SJCRH30 (cell line): ENCODE results near the gene TP53TG5. TPM values are rescaled to one million over a fixed set of nuclear protein-coding genes. Genes with fewer than 3 reads are reported as not detected.
A peak's percentile ranks its signal among the peaks of the same experiment; 100 is the strongest.

Source experiments
- DNase-seq, 2 experiments: peaks; one replicate each; pipeline ENCODE4 v3.0.0-alpha.2; 2015 to 2020
- H3K27ac ChIP-seq: fragments of 250-450 bp; sonication (Bioruptor Pico); 2 replicates; pipeline ENCODE4 v1.5.1; 2020; ENCODE audit warnings: mild to moderate bottlenecking, moderate library complexity
- H3K27me3 ChIP-seq: fragments of 250-450 bp; sonication (Bioruptor Pico); 2 replicates; pipeline ENCODE4 v1.5.1; 2020; ENCODE audit warnings: mild to moderate bottlenecking, moderate library complexity
- H3K36me3 ChIP-seq: fragments of 250-450 bp; sonication (Bioruptor Pico); 2 replicates; pipeline ENCODE4 v1.5.1; 2020; ENCODE audit warnings: mild to moderate bottlenecking, moderate library complexity
- H3K4me1 ChIP-seq: fragments of 250-450 bp; sonication (Bioruptor Pico); 2 replicates; pipeline ENCODE4 v1.5.1; 2020; ENCODE audit warnings: mild to moderate bottlenecking, moderate library complexity
- H3K4me3 ChIP-seq: fragments of 250-450 bp; sonication (Bioruptor Pico); 2 replicates; pipeline ENCODE4 v1.5.1; 2020; ENCODE audit warnings: mild to moderate bottlenecking, moderate library complexity
- H3K9me3 ChIP-seq: fragments of 250-450 bp; sonication (Bioruptor Pico); replicated peaks from 2 replicates; pipeline ENCODE4 v1.5.1; 2020; ENCODE audit warnings: mild to moderate bottlenecking, moderate library complexity
- total RNA-seq: library from RNA; depleted of rRNA; stranded (reverse); fragments of >200 nt; shearing (Covaris generic); gene quantifications from 2 replicates; pipeline ENCODE4 v1.2.3, GENCODE V29; 2014

Gene TP53TG5
- total RNA-seq, 1 experiment from 2014 or later = not detected

- no peaks in the 10 kb centered on the region; the same call in 1 of the 2 replicates for H3K27me3 ChIP-seq
- no peak overlapping the region for H3K4me3 ChIP-seq
- H3K27ac ChIP-seq = no peak overlapping the region
These were observed 30.6 kb upstream of the TP53TG5 start for GRCh38 chr20:45408646-45409213.

DNA sequence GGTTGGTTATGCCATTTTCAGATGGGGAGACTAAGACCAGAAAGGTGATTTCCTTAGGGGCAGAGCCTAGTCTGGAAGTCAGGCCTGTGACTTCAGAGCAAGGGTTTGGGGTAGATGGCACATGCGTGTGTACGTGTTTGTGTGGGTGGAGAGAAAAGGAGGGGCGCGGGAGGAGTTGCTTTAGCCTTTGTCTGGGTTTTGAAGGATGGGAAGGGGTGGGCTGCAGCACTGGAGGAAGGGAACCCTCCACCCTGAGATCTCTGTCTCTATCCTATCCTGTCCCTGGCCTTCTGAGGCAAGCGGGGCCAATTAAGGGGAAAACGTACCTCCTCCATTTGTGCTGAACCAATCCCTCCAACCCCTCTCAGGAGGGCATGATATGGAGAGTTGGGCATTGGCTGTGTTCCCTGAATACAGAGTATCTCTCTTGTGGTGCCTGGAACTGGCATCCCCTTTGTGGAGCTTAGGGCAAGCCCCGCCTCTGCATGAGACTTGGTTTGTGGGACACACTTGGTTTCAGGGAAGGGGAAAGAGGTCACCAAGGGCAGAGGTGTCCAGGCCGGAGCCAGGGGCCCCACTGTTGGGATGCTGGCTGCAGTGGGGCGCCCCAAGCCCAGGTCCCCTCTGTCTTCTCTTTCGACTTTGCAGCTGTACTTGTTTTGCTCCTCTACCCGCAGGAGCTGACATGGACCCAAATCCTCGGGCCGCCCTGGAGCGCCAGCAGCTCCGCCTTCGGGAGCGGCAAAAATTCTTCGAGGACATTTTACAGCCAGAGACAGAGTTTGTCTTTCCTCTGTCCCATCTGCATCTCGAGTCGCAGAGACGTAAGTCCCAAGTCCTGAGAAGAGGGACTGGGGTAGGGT lies 29.9 kb upstream of the TP53TG5 start, which contains the start of gene DBNDD2:
Gene DBNDD2, plus strand, starts transcription at position 507 of the 863 bp plus-strand sequence. Its CDS starts 179 bp downstream, at position 686.
- no peak within 1 kb of the TSS for H3K27ac ChIP-seq
- peak within 1 kb of the TSS; percentile 62 for H3K4me3 ChIP-seq

More at GRCh38 chr20:45408646-45409213, 30.6 kb upstream of the TP53TG5 start:
- Histone ChIP-seq H3K36me3 (no peaks in the 10 kb centered on the region), H3K4me1 (no peaks in the 10 kb centered on the region), H3K9me3 (no peaks in the 10 kb centered on the region)
- DNase-seq = no peak

DNA sequence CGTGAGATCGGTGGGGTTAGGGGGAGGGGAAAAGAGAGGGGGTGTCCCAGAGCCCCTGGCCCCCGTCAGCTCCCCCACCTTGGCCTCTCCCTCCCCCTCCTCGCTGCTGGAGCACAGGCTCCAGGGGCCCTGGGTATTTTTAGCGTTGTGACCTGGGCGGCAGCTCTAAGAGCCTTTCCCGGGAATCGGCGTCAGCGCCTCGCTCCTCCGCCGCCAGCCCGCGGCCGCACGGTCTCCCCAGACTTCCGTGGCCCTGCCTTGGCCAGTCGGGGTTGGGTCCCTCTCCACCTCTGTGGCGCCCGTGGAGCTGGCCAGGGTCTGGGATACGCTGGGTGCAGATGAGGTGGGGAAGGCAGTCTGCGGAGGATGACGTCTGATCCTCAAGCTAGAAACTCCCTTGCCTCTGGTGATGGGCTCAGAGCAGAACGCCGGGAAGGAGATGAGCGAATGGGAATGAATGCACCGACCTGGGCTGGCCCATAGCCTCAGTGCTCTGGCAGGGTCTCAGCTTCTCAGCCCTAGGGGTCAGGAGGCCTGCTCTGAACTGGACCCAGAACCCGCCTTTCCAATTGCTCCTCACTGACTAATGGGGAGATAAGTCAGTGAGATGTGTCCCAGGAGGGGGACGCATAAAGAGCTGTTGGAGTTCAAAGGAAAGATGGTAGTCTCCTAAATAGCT lies 29.1 kb upstream of the TP53TG5 start:
- Histone ChIP-seq H3K4me3 (peak overlapping the region; percentile 62), H3K36me3 (no peaks in the 10 kb centered on the region), H3K9me3 (no peaks in the 10 kb centered on the region), H3K27me3 (no peaks in the 10 kb centered on the region; the same call in 1 of the 2 replicates), H3K27ac (no peak overlapping the region), H3K4me1 (no peaks in the 10 kb centered on the region)
- DNase-seq = no peak

More for the DNA sequence above, 29.9 kb upstream of the TP53TG5 start, which contains the start of gene DBNDD2:
- no peak for DNase-seq
- Histone ChIP-seq H3K36me3 (no peaks in the 10 kb centered on the region), H3K27me3 (no peaks in the 10 kb centered on the region; the same call in 1 of the 2 replicates), H3K9me3 (no peaks in the 10 kb centered on the region), H3K4me1 (no peaks in the 10 kb centered on the region)

DNA sequence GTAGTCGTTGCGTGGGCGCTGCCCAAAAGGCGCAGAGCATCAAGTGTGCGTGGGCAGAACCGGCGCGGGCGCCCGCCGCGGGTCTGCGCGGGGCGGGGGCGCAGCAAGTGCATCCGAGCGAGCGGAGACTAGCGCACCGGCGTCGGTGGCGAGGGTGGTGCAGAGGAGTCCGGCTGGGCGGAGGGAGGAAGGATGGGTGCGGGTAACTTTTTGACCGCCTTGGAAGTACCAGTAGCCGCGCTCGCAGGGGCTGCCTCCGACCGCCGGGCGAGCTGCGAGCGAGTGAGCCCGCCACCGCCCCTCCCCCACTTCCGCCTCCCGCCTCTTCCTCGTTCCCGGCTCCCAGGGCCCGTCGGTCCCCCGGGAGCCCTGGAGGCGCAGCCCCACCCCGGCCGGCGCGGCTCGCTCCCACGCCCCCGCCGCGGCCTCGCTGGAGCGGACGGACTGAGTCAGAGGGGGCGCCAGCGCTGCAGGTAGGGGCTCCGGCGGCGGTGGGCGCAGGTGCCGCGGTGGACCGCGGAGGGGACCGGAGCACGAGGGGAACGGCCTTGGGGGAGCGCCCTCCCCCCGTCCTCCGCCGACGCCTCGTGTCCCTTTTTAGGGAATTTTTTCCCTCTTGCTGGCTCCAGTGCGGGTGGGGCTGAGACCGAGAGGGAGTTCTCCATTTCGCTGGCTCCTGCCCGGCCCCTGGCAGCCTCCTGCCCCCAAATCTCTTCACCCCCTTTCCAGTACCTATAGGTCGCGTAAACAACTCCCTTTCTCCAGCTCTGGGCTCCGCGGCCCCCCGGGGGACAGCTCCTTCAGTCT lies 28.3 kb upstream of the TP53TG5 start:
- peak; percentile 48 to 50 for DNase-seq
- H3K4me1 ChIP-seq = no peaks in the 10 kb centered on the region
- no peaks in the 10 kb centered on the region; the same call in 1 of the 2 replicates for H3K27me3 ChIP-seq
- no peak overlapping the region for H3K27ac ChIP-seq
- H3K36me3 ChIP-seq = no peaks in the 10 kb centered on the region
- peak overlapping the region; percentile 62 for H3K4me3 ChIP-seq
- H3K9me3 ChIP-seq = no peaks in the 10 kb centered on the region

GRCh38 chr20:45405571-45406259 lies 27.6 kb upstream of the TP53TG5 start:
- H3K9me3 ChIP-seq = no peaks in the 10 kb centered on the region
- H3K27ac ChIP-seq = no peak overlapping the region
- H3K4me3 ChIP-seq = peak overlapping the region; percentile 62
- DNase-seq = no peak
- H3K36me3 ChIP-seq = no peaks in the 10 kb centered on the region
- no peaks in the 10 kb centered on the region for H3K4me1 ChIP-seq
- H3K27me3 ChIP-seq = no peaks in the 10 kb centered on the region; the same call in 1 of the 2 replicates

- no peak for DNase-seq
- Histone ChIP-seq H3K27ac (no peak overlapping the region), H3K36me3 (no peaks in the 10 kb centered on the region), H3K4me1 (no peaks in the 10 kb centered on the region), H3K4me3 (no peak overlapping the region), H3K27me3 (no peaks in the 10 kb centered on the region; the same call in 1 of the 2 replicates), H3K9me3 (peaks cover 6% of the 10 kb centered on the region; the same call in 1 of the 2 replicates)
These were observed 26.3 kb upstream of the TP53TG5 start for GRCh38 chr20:45404438-45404837.

DNA sequence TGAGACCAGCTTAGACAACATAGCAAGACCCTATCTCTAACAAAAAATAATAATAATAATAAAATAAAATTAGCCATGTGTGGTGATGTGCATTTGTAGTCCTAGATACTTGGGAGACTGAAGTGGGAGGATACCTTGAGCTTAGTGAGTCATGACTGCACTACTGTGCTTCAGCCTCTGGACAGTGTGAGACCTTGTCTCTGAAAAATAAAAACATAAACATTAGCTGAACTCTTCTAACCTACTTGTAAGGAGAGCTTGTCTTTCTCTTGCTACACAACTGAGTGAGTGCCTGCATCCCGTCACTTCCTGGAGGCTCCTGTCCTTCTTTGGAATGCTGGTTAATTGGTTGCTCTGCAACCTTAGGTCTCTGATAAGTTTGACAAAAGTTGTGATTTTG lies 24.8 kb upstream of the TP53TG5 start:
- H3K4me1 ChIP-seq = no peaks in the 10 kb centered on the region
- DNase-seq = no peak
- no peaks in the 10 kb centered on the region; the same call in 1 of the 2 replicates for H3K27me3 ChIP-seq
- no peaks in the 10 kb centered on the region for H3K36me3 ChIP-seq
- H3K9me3 ChIP-seq = peaks cover 8% of the 10 kb centered on the region; the same call in 1 of the 2 replicates
- H3K27ac ChIP-seq = no peak overlapping the region
- no peak overlapping the region for H3K4me3 ChIP-seq

GRCh38 chr20:45400346-45401031 lies 22.4 kb upstream of the TP53TG5 start:
- DNase-seq = no peak
- no peak overlapping the region for H3K4me3 ChIP-seq
- no peak overlapping the region for H3K27ac ChIP-seq
- H3K4me1 ChIP-seq = no peaks in the 10 kb centered on the region
- H3K27me3 ChIP-seq = no peaks in the 10 kb centered on the region; the same call in 1 of the 2 replicates
- peaks cover 8% of the 10 kb centered on the region; the same call in 1 of the 2 replicates for H3K9me3 ChIP-seq
- no peaks in the 10 kb centered on the region for H3K36me3 ChIP-seq

DNA sequence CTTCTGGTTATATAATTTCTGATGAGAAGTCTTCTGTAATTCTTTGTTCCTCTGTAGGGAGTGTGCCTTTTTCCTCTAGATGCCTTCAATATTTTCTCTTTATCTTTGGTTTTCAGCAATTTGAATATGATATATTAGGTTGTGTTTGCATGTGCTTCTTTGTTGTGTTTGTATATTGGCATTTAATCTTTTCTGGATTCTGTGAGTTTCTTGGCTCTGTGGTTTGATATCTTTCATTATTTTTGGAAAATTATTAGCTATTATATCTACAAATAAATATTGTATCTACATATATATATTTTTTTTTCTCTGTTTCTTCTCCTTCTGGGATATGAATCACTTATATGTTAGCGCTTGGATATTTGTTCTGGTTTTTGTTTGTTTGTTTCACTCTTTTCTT lies 20.9 kb upstream of the TP53TG5 start:
- peaks cover 8% of the 10 kb centered on the region; the same call in 1 of the 2 replicates for H3K9me3 ChIP-seq
- no peaks in the 10 kb centered on the region for H3K4me1 ChIP-seq
- no peak overlapping the region for H3K27ac ChIP-seq
- H3K27me3 ChIP-seq = no peaks in the 10 kb centered on the region
- no peak for DNase-seq
- no peaks in the 10 kb centered on the region for H3K36me3 ChIP-seq
- H3K4me3 ChIP-seq = no peak overlapping the region

DNA sequence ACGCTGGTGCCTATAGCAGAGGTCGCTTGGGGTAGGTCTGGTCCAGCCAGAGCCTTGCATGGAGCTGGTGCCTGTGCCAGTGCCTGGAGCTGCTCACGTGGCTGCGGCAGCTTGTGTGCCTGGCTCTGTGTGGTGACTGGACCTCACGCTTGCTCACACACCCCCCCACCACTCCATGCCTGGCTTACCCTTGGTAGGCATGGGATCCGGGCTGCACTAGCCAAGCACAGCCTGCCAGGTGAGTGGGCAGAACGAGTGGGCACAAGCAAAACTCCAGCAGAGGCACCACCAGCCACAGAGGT lies 16.9 kb upstream of the TP53TG5 start:
- no peaks in the 10 kb centered on the region for H3K4me1 ChIP-seq
- no peaks in the 10 kb centered on the region for H3K27me3 ChIP-seq
- DNase-seq = no peak
- no peaks in the 10 kb centered on the region for H3K36me3 ChIP-seq
- H3K27ac ChIP-seq = no peak overlapping the region
- H3K9me3 ChIP-seq = peaks cover 7% of the 10 kb centered on the region; the same call in 1 of the 2 replicates
- H3K4me3 ChIP-seq = no peak overlapping the region

GRCh38 chr20:45394221-45395113 lies 16.3 kb upstream of the TP53TG5 start:
- H3K9me3 ChIP-seq = peaks cover 1% of the 10 kb centered on the region; the same call in 1 of the 2 replicates
- no peak overlapping the region for H3K4me3 ChIP-seq
- H3K27ac ChIP-seq = no peak overlapping the region
- no peak for DNase-seq
- no peaks in the 10 kb centered on the region for H3K27me3 ChIP-seq
- H3K4me1 ChIP-seq = no peaks in the 10 kb centered on the region
- H3K36me3 ChIP-seq = no peaks in the 10 kb centered on the region

GRCh38 chr20:45392733-45393132 lies 14.6 kb upstream of the TP53TG5 start:
- Histone ChIP-seq H3K27me3 (no peaks in the 10 kb centered on the region), H3K36me3 (no peaks in the 10 kb centered on the region), H3K27ac (no peak overlapping the region), H3K4me3 (no peak overlapping the region), H3K9me3 (no peaks in the 10 kb centered on the region), H3K4me1 (no peaks in the 10 kb centered on the region)
- DNase-seq = no peak
